ENCODE data around the gene TMEM179. TPM values are rescaled to one million over a fixed set of nuclear protein-coding genes. Genes with fewer than 3 reads are reported as not detected.
"Not testable (repeated sequence)": the region's sequence is repeated elsewhere in the genome, so short reads cannot be mapped to it uniquely, and the experiment has no call there.

The TMEM179 gene
- total RNA-seq, 1 experiment from 2014 or later: 0.32 TPM

- no peak for DNase-seq (ENCODE audit: low read depth, low spot score)
- in situ Hi-C loops (cut with HindIII; ENCODE audit: low pct_unique_long_range_greater_than_20kb, low sequenced_read_pairs): no loop called here
Measured at GRCh38 chr14:104582005-104582404, 22.6 kb downstream of the TMEM179 start.

GRCh38 chr14:104581521-104581920 is 23.1 kb downstream of the TMEM179 start:
- in situ Hi-C loops (cut with HindIII; ENCODE audit: low pct_unique_long_range_greater_than_20kb, low sequenced_read_pairs): no loop called here
- no peak for DNase-seq (ENCODE audit: low read depth, low spot score)

GRCh38 chr14:104580961-104581360 is 23.6 kb downstream of the TMEM179 start:
- in situ Hi-C loops (cut with HindIII; ENCODE audit: low pct_unique_long_range_greater_than_20kb, low sequenced_read_pairs): no loop called here
- DNase-seq (ENCODE audit: low read depth, low spot score): no peak

GRCh38 chr14:104579939-104580338 is 24.6 kb downstream of the TMEM179 start:
- DNase-seq (ENCODE audit: low read depth, low spot score); in situ Hi-C loops (cut with HindIII; ENCODE audit: low pct_unique_long_range_greater_than_20kb, low sequenced_read_pairs): not testable (repeated sequence)

GRCh38 chr14:104579507-104579906 is 25.1 kb downstream of the TMEM179 start, which contains the start of gene C14orf180:
Gene C14orf180, plus strand, starts transcription at chr14:104579764. Its CDS starts 6,667 bp downstream, at chr14:104586431.
- DNase-seq (ENCODE audit: low read depth, low spot score): no peak
- in situ Hi-C loops (cut with HindIII; ENCODE audit: low pct_unique_long_range_greater_than_20kb, low sequenced_read_pairs): no loop called here

- DNase-seq (ENCODE audit: low read depth, low spot score): no peak
- in situ Hi-C loops (cut with HindIII; ENCODE audit: low pct_unique_long_range_greater_than_20kb, low sequenced_read_pairs): no loop called here
Measured at GRCh38 chr14:104578321-104578720, 26.3 kb downstream of the TMEM179 start.

- in situ Hi-C loops (cut with HindIII; ENCODE audit: low pct_unique_long_range_greater_than_20kb, low sequenced_read_pairs): no loop called here
- DNase-seq (ENCODE audit: low read depth, low spot score): no peak
Measured at GRCh38 chr14:104577847-104578301, 26.7 kb downstream of the TMEM179 start.

GRCh38 chr14:104577426-104577825 is 27.1 kb downstream of the TMEM179 start:
- in situ Hi-C loops (cut with HindIII; ENCODE audit: low pct_unique_long_range_greater_than_20kb, low sequenced_read_pairs): no loop called here
- no peak for DNase-seq (ENCODE audit: low read depth, low spot score)

- in situ Hi-C loops (cut with HindIII; ENCODE audit: low pct_unique_long_range_greater_than_20kb, low sequenced_read_pairs): no loop called here
- no peak for DNase-seq (ENCODE audit: low read depth, low spot score)
Measured at GRCh38 chr14:104576970-104577332, 27.6 kb downstream of the TMEM179 start.

GRCh38 chr14:104576232-104576969 is 28.2 kb downstream of the TMEM179 start:
- in situ Hi-C loops (cut with HindIII; ENCODE audit: low pct_unique_long_range_greater_than_20kb, low sequenced_read_pairs): no loop called here

GRCh38 chr14:104574978-104575583 is 29.5 kb downstream of the TMEM179 start:
- no peak for DNase-seq (ENCODE audit: low read depth, low spot score)
- in situ Hi-C loops (cut with HindIII; ENCODE audit: low pct_unique_long_range_greater_than_20kb, low sequenced_read_pairs): no loop called here

More at GRCh38 chr14:104576232-104576969, 28.2 kb downstream of the TMEM179 start:
- peak; percentile 12 for DNase-seq (ENCODE audit: low read depth, low spot score)

- in situ Hi-C loops (cut with HindIII; ENCODE audit: low pct_unique_long_range_greater_than_20kb, low sequenced_read_pairs): no loop called here
- no peak for DNase-seq (ENCODE audit: low read depth, low spot score)
Measured at GRCh38 chr14:104574536-104574935, 30.0 kb downstream of the TMEM179 start.

GRCh38 chr14:104573930-104574329 is 30.6 kb downstream of the TMEM179 start:
- in situ Hi-C loops (cut with HindIII; ENCODE audit: low pct_unique_long_range_greater_than_20kb, low sequenced_read_pairs): no loop called here
- no peak for DNase-seq (ENCODE audit: low read depth, low spot score)

- no peak for DNase-seq (ENCODE audit: low read depth, low spot score)
- in situ Hi-C loops (cut with HindIII; ENCODE audit: low pct_unique_long_range_greater_than_20kb, low sequenced_read_pairs): no loop called here
Measured at GRCh38 chr14:104572668-104573067, 31.9 kb downstream of the TMEM179 start.

- in situ Hi-C loops (cut with HindIII; ENCODE audit: low pct_unique_long_range_greater_than_20kb, low sequenced_read_pairs): no loop called here
- no peak for DNase-seq (ENCODE audit: low read depth, low spot score)
Measured at GRCh38 chr14:104572024-104572626, 32.4 kb downstream of the TMEM179 start.

GRCh38 chr14:104571246-104571645 is 33.3 kb downstream of the TMEM179 start:
- no peak for DNase-seq (ENCODE audit: low read depth, low spot score)
- in situ Hi-C loops (cut with HindIII; ENCODE audit: low pct_unique_long_range_greater_than_20kb, low sequenced_read_pairs): no loop called here

- in situ Hi-C loops (cut with HindIII; ENCODE audit: low pct_unique_long_range_greater_than_20kb, low sequenced_read_pairs): no loop called here
- no peak for DNase-seq (ENCODE audit: low read depth, low spot score)
Measured at GRCh38 chr14:104569435-104569834, 35.1 kb downstream of the TMEM179 start.

GRCh38 chr14:104568620-104569019 is 36.0 kb downstream of the TMEM179 start:
- DNase-seq (ENCODE audit: low read depth, low spot score): no peak
- in situ Hi-C loops (cut with HindIII; ENCODE audit: low pct_unique_long_range_greater_than_20kb, low sequenced_read_pairs): no loop called here

GRCh38 chr14:104567957-104568225 is 36.7 kb downstream of the TMEM179 start:
- in situ Hi-C loops (cut with HindIII; ENCODE audit: low pct_unique_long_range_greater_than_20kb, low sequenced_read_pairs): no loop called here
- DNase-seq (ENCODE audit: low read depth, low spot score): no peak

Data from SK-MEL-5 (cell line).